SU-DHL-6 (cell line): ENCODE data around the gene ZP4.

Experiments used
- H2AFZ ChIP-seq: fragments of 200-600 bp; sonication (generic); 2 replicates; pipeline ENCODE4 v1.6.1; 2014; ENCODE audit warnings: low read depth, mild to moderate bottlenecking, moderate library complexity, mixed read lengths, antibody characterized with exemption, low read length; ENCODE audit not compliant: severe bottlenecking
- H3F3A ChIP-seq: fragments of 200-600 bp; shearing (Covaris generic); 2 replicates; pipeline ENCODE4 v1.6.0; 2016; ENCODE audit warnings: antibody characterized with exemption, mild to moderate bottlenecking; ENCODE audit not compliant: insufficient read depth
- H3K27ac ChIP-seq: fragments of 200-600 bp; sonication (generic); 2 replicates; pipeline ENCODE4 v1.5.1; 2016; ENCODE audit warnings: low read depth, mild to moderate bottlenecking, low read length, moderate library complexity, mixed read lengths
- H3K27me3 ChIP-seq: fragments of 200-600 bp; sonication (generic), shearing (Covaris generic); 2 replicates; pipeline ENCODE4 v1.6.0; 2014; ENCODE audit warnings: mild to moderate bottlenecking, low read length
- H3K36me3 ChIP-seq: fragments of 200-600 bp; sonication (generic); 2 replicates; pipeline ENCODE4 v1.6.1; 2014; ENCODE audit warnings: mild to moderate bottlenecking, low read length, mixed read lengths
- H3K4me2 ChIP-seq: fragments of 300-600, 200-600 bp; shearing (Covaris generic), sonication (generic); 2 replicates; pipeline ENCODE4 v1.6.0; 2014; ENCODE audit warnings: low read length, low read depth, mild to moderate bottlenecking; ENCODE audit not compliant: poor library complexity, severe bottlenecking
- H3K4me3 ChIP-seq: fragments of 200-600 bp; sonication (generic); 2 replicates; pipeline ENCODE4 v1.5.1; 2014; ENCODE audit warnings: antibody characterized with exemption, low read length, mild to moderate bottlenecking, mixed read lengths; ENCODE audit not compliant: insufficient read depth, poor library complexity, severe bottlenecking
- H3K79me2 ChIP-seq: fragments of 200-600 bp; sonication (generic); 2 replicates; pipeline ENCODE4 v1.6.1; 2014; ENCODE audit warnings: mild to moderate bottlenecking, low read length, moderate library complexity; ENCODE audit not compliant: insufficient read depth
- H3K9ac ChIP-seq: fragments of 200-600 bp; sonication (generic); 2 replicates; pipeline ENCODE4 v1.7.0; 2014; ENCODE audit warnings: mild to moderate bottlenecking, low read length
- H3K9me2 ChIP-seq: fragments of 200-600 bp; sonication (generic); replicated peaks from 2 replicates; pipeline ENCODE4 v1.6.1; 2014; ENCODE audit warnings: low read length; ENCODE audit not compliant: insufficient read depth
- H3K9me3 ChIP-seq: fragments of 200-600 bp; sonication (generic); 2 replicates; pipeline ENCODE4 v1.6.1; 2014; ENCODE audit warnings: low read length, mixed read lengths; ENCODE audit not compliant: insufficient read depth
- H4K20me1 ChIP-seq: fragments of 200-600 bp; sonication (generic); 2 replicates; pipeline ENCODE4 v1.6.1; 2014; ENCODE audit warnings: low read depth, mild to moderate bottlenecking, antibody characterized with exemption, low read length, moderate library complexity, mixed read lengths
- CTCF ChIP-seq: fragments of 200-600 bp; sonication (generic); IDR thresholded peaks from one replicate; pipeline ENCODE4 v1.5.1; 2017; ENCODE audit warnings: antibody characterized with exemption, mild to moderate bottlenecking, low read length, moderate library complexity; ENCODE audit not compliant: insufficient read depth, poor library complexity, severe bottlenecking
- EZH2phosphoT487 ChIP-seq: fragments of 200-600 bp; sonication (generic), shearing (Covaris generic); conservative IDR thresholded peaks from 2 replicates; pipeline ENCODE4 v1.6.1; 2018; ENCODE audit warnings: mild to moderate bottlenecking, antibody characterized with exemption, low read length, moderate library complexity, mixed read lengths

Gene ZP4

GRCh38 chr1:237891266-237891665 is 544 bp upstream of the ZP4 start:
- no peaks in the 10 kb centered on the region for H4K20me1 ChIP-seq
- no peak overlapping the region for H3K4me3 ChIP-seq
- H3K4me2 ChIP-seq = no peak overlapping the region
- H3K27ac ChIP-seq = no peak overlapping the region
- no peaks in the 10 kb centered on the region for H3K9me2 ChIP-seq
- no peaks in the 10 kb centered on the region for H3K36me3 ChIP-seq
- TF ChIP-seq EZH2phosphoT487 (no peak), CTCF (no peak)
- H3K79me2 ChIP-seq = no peaks in the 10 kb centered on the region
- H3F3A ChIP-seq = no peaks in the 10 kb centered on the region
- H2AFZ ChIP-seq = no peak overlapping the region
- H3K27me3 ChIP-seq = no peaks in the 10 kb centered on the region
- H3K9me3 ChIP-seq = no peaks in the 10 kb centered on the region
- H3K9ac ChIP-seq = no peak overlapping the region

GRCh38 chr1:237890416-237890815 is 306 bp downstream of the ZP4 start:
- no peak overlapping the region for H3K27ac ChIP-seq
- no peaks in the 10 kb centered on the region for H3K79me2 ChIP-seq
- no peaks in the 10 kb centered on the region for H3K27me3 ChIP-seq
- no peak overlapping the region for H3K4me2 ChIP-seq
- H3K9me2 ChIP-seq = no peaks in the 10 kb centered on the region
- H3F3A ChIP-seq = no peaks in the 10 kb centered on the region
- no peaks in the 10 kb centered on the region for H3K9me3 ChIP-seq
- no peaks in the 10 kb centered on the region for H4K20me1 ChIP-seq
- no peak overlapping the region for H3K9ac ChIP-seq
- H3K36me3 ChIP-seq = no peaks in the 10 kb centered on the region
- TF ChIP-seq EZH2phosphoT487 (no peak), CTCF (no peak)
- no peak overlapping the region for H3K4me3 ChIP-seq
- H2AFZ ChIP-seq = no peak overlapping the region

- Histone ChIP-seq H3K9me3 (no peaks in the 10 kb centered on the region), H3K27me3 (no peaks in the 10 kb centered on the region), H3K79me2 (no peaks in the 10 kb centered on the region), H3K4me3 (no peak overlapping the region), H4K20me1 (no peaks in the 10 kb centered on the region), H2AFZ (no peak overlapping the region), H3K9ac (no peak overlapping the region), H3F3A (no peaks in the 10 kb centered on the region), H3K4me2 (no peak overlapping the region), H3K9me2 (no peaks in the 10 kb centered on the region), H3K36me3 (no peaks in the 10 kb centered on the region), H3K27ac (no peak overlapping the region)
- no peak for TF ChIP-seq EZH2phosphoT487
- no peak for TF ChIP-seq CTCF
Observed at GRCh38 chr1:237888143-237888542, 2.6 kb downstream of the ZP4 start.
